Stimulated activated naive B cell treated with anti-CD40 and anti-IgM and Interleukin-4, amounts not matched to agents 10 μg/mL and 1 μg/mL and 100 μg/mL, for 72 hours (primary cell): ENCODE measurements around the gene FJX1.

Experiments used
- ATAC-seq, 2 donors: fragments of 150-1000 bp; cut with Tn5 transposase; replicated peaks; 2 replicates each; pipeline ENCODE4 v1.10.0; 2021; ENCODE audit warnings: moderate library complexity in 1 of 2
- DNase-seq: peaks from one replicate; pipeline ENCODE4 v3.0.0; 2021
- H3K27ac Mint-ChIP-seq: one replicate; pipeline ENCODE4 v1.8.0; 2022; ENCODE audit warnings: mild to moderate bottlenecking, mixed read lengths
- H3K27me3 Mint-ChIP-seq, 2 donors: one replicate each; pipeline ENCODE4 v1.8.0; 2022; ENCODE audit warnings: mixed read lengths in 2 of 2
- H3K36me3 Mint-ChIP-seq, 2 donors: one replicate each; pipeline ENCODE4 v1.8.0; 2022; ENCODE audit warnings: mixed read lengths in 2 of 2, mild to moderate bottlenecking in 1 of 2
- H3K4me1 Mint-ChIP-seq, 2 donors: one replicate each; pipeline ENCODE4 v1.8.0; 2022; ENCODE audit warnings: mixed read lengths in 2 of 2, mild to moderate bottlenecking in 1 of 2
- H3K4me3 Mint-ChIP-seq, 2 donors: one replicate each; pipeline ENCODE4 v1.8.0; 2022; ENCODE audit warnings: mild to moderate bottlenecking in 2 of 2, mixed read lengths in 2 of 2, moderate library complexity in 1 of 2
- H3K9me3 Mint-ChIP-seq, 2 donors: one replicate each; pipeline ENCODE4 v1.8.0; 2022; ENCODE audit warnings: mixed read lengths in 2 of 2, mild to moderate bottlenecking in 1 of 2

The FJX1 gene

GRCh38 chr11:35617687-35618496, at the start of gene FJX1:
TSS of gene FJX1 (plus strand) at chr11:35618460. CDS start at chr11:35618637, 177 bp downstream.
- peaks cover 12% of the 10 kb centered on the region in 2 donors for H3K4me1 Mint-ChIP-seq
- H3K27me3 Mint-ChIP-seq = peaks cover 31 to 45% of the 10 kb centered on the region in 2 donors
- peak; percentile 15 for DNase-seq

GRCh38 chr11:35571696-35572095, 46.6 kb upstream of the FJX1 start:
- Mint-ChIP-seq H3K4me3 (no peak overlapping the region), H3K36me3 (no peaks in the 10 kb centered on the region), H3K4me1 (no peaks in the 10 kb centered on the region), H3K9me3 (peaks cover 13 to 17% of the 10 kb centered on the region in 2 donors), H3K27me3 (peaks cover 10 to 22% of the 10 kb centered on the region in 2 donors), H3K27ac (no peak overlapping the region)
- no peak for ATAC-seq
- DNase-seq = no peak

More at GRCh38 chr11:35617687-35618496, at the start of gene FJX1:
- peak within 1 kb of the TSS; percentile 81 to 82 for H3K4me3 Mint-ChIP-seq
- no peaks in the 10 kb centered on the region for H3K36me3 Mint-ChIP-seq
- peak; percentile 35 for ATAC-seq
- peak within 1 kb of the TSS; percentile 73 for H3K27ac Mint-ChIP-seq
- H3K9me3 Mint-ChIP-seq = no peaks in the 10 kb centered on the region

GRCh38 chr11:35579557-35580396, 38.5 kb upstream of the FJX1 start:
- no peaks in the 10 kb centered on the region for H3K4me1 Mint-ChIP-seq
- H3K36me3 Mint-ChIP-seq = no peaks in the 10 kb centered on the region
- no peaks in the 10 kb centered on the region for H3K9me3 Mint-ChIP-seq
- no peak overlapping the region for H3K4me3 Mint-ChIP-seq
- peaks cover 25 to 30% of the 10 kb centered on the region in 2 donors for H3K27me3 Mint-ChIP-seq
- ATAC-seq = no peak
- H3K27ac Mint-ChIP-seq = no peak overlapping the region
- DNase-seq = no peak

GRCh38 chr11:35580397-35580781, 37.9 kb upstream of the FJX1 start:
- Mint-ChIP-seq H3K4me3 (no peak overlapping the region), H3K9me3 (no peaks in the 10 kb centered on the region), H3K27me3 (peaks cover 25 to 34% of the 10 kb centered on the region in 2 donors), H3K27ac (no peak overlapping the region), H3K4me1 (no peaks in the 10 kb centered on the region), H3K36me3 (no peaks in the 10 kb centered on the region)
- ATAC-seq = no peak
- DNase-seq = no peak

- no peak for ATAC-seq
- Mint-ChIP-seq H3K4me1 (no peaks in the 10 kb centered on the region), H3K27me3 (peaks cover 23 to 45% of the 10 kb centered on the region in 2 donors), H3K9me3 (no peaks in the 10 kb centered on the region), H3K4me3 (no peak overlapping the region), H3K27ac (no peak overlapping the region), H3K36me3 (no peaks in the 10 kb centered on the region)
- DNase-seq = no peak
Observed at GRCh38 chr11:35582033-35582432, 36.2 kb upstream of the FJX1 start.

GRCh38 chr11:35583126-35583525, 35.1 kb upstream of the FJX1 start:
- Mint-ChIP-seq H3K4me1 (no peaks in the 10 kb centered on the region), H3K36me3 (no peaks in the 10 kb centered on the region), H3K9me3 (no peaks in the 10 kb centered on the region), H3K27ac (no peak overlapping the region), H3K27me3 (peaks cover 28 to 56% of the 10 kb centered on the region in 2 donors), H3K4me3 (no peak overlapping the region)
- DNase-seq (no peak), ATAC-seq (no peak)

- H3K27ac Mint-ChIP-seq = no peak overlapping the region
- no peak overlapping the region for H3K4me3 Mint-ChIP-seq
- no peaks in the 10 kb centered on the region for H3K4me1 Mint-ChIP-seq
- H3K36me3 Mint-ChIP-seq = no peaks in the 10 kb centered on the region
- no peak for ATAC-seq
- no peak for DNase-seq
- no peaks in the 10 kb centered on the region for H3K9me3 Mint-ChIP-seq
- peaks cover 32 to 62% of the 10 kb centered on the region in 2 donors for H3K27me3 Mint-ChIP-seq
Observed at GRCh38 chr11:35583843-35584242, 34.4 kb upstream of the FJX1 start.

- Mint-ChIP-seq H3K27me3 (peaks cover 37 to 67% of the 10 kb centered on the region in 2 donors), H3K9me3 (no peaks in the 10 kb centered on the region), H3K36me3 (no peaks in the 10 kb centered on the region), H3K27ac (no peak overlapping the region), H3K4me3 (no peak overlapping the region), H3K4me1 (no peaks in the 10 kb centered on the region)
- no peak for ATAC-seq
- DNase-seq = no peak
Observed at GRCh38 chr11:35584321-35584720, 33.9 kb upstream of the FJX1 start.

- no peaks in the 10 kb centered on the region for H3K36me3 Mint-ChIP-seq
- no peaks in the 10 kb centered on the region for H3K9me3 Mint-ChIP-seq
- no peaks in the 10 kb centered on the region for H3K4me1 Mint-ChIP-seq
- no peak overlapping the region for H3K4me3 Mint-ChIP-seq
- ATAC-seq = no peak
- DNase-seq = no peak
- no peak overlapping the region for H3K27ac Mint-ChIP-seq
- H3K27me3 Mint-ChIP-seq = peaks cover 40 to 65% of the 10 kb centered on the region in 2 donors
Observed at GRCh38 chr11:35585416-35585815, 32.8 kb upstream of the FJX1 start.

GRCh38 chr11:35586222-35586621, 32.0 kb upstream of the FJX1 start:
- ATAC-seq = no peak
- no peaks in the 10 kb centered on the region for H3K4me1 Mint-ChIP-seq

GRCh38 chr11:35587972-35588371, 30.3 kb upstream of the FJX1 start:
- H3K27ac Mint-ChIP-seq = no peak overlapping the region
- no peaks in the 10 kb centered on the region for H3K9me3 Mint-ChIP-seq
- H3K36me3 Mint-ChIP-seq = no peaks in the 10 kb centered on the region
- ATAC-seq = no peak
- H3K4me1 Mint-ChIP-seq = no peaks in the 10 kb centered on the region
- DNase-seq = no peak
- H3K27me3 Mint-ChIP-seq = peaks cover 28 to 49% of the 10 kb centered on the region in 2 donors
- no peak overlapping the region for H3K4me3 Mint-ChIP-seq

More at GRCh38 chr11:35586222-35586621, 32.0 kb upstream of the FJX1 start:
- no peaks in the 10 kb centered on the region for H3K9me3 Mint-ChIP-seq
- peaks cover 35 to 64% of the 10 kb centered on the region in 2 donors for H3K27me3 Mint-ChIP-seq
- no peak for DNase-seq
- no peak overlapping the region for H3K27ac Mint-ChIP-seq
- no peaks in the 10 kb centered on the region for H3K36me3 Mint-ChIP-seq
- no peak overlapping the region for H3K4me3 Mint-ChIP-seq

GRCh38 chr11:35588627-35589026, 29.6 kb upstream of the FJX1 start:
- Mint-ChIP-seq H3K27me3 (peaks cover 27 to 47% of the 10 kb centered on the region in 2 donors), H3K36me3 (no peaks in the 10 kb centered on the region), H3K27ac (no peak overlapping the region), H3K4me3 (no peak overlapping the region), H3K4me1 (no peaks in the 10 kb centered on the region), H3K9me3 (no peaks in the 10 kb centered on the region)
- no peak for ATAC-seq
- DNase-seq = no peak

- Mint-ChIP-seq H3K27me3 (peaks cover 27 to 52% of the 10 kb centered on the region in 2 donors), H3K9me3 (no peaks in the 10 kb centered on the region), H3K4me3 (no peak overlapping the region), H3K27ac (no peak overlapping the region), H3K36me3 (no peaks in the 10 kb centered on the region), H3K4me1 (no peaks in the 10 kb centered on the region)
- DNase-seq = no peak
- ATAC-seq = no peak
Observed at GRCh38 chr11:35589281-35589680, 29.0 kb upstream of the FJX1 start.

- DNase-seq = no peak
- no peaks in the 10 kb centered on the region for H3K36me3 Mint-ChIP-seq
- peaks cover 25 to 47% of the 10 kb centered on the region in 2 donors for H3K27me3 Mint-ChIP-seq
- no peak overlapping the region for H3K27ac Mint-ChIP-seq
- no peak overlapping the region for H3K4me3 Mint-ChIP-seq
- no peak for ATAC-seq
- H3K9me3 Mint-ChIP-seq = no peaks in the 10 kb centered on the region
- no peaks in the 10 kb centered on the region for H3K4me1 Mint-ChIP-seq
Observed at GRCh38 chr11:35590412-35590811, 27.8 kb upstream of the FJX1 start.
